ENCODE measurements around the gene EAF1.
"Not testable (repeated sequence)": the region's sequence is repeated elsewhere in the genome, so short reads cannot be mapped to it uniquely, and the experiment has no call there.

EAF1 gene

DNA sequence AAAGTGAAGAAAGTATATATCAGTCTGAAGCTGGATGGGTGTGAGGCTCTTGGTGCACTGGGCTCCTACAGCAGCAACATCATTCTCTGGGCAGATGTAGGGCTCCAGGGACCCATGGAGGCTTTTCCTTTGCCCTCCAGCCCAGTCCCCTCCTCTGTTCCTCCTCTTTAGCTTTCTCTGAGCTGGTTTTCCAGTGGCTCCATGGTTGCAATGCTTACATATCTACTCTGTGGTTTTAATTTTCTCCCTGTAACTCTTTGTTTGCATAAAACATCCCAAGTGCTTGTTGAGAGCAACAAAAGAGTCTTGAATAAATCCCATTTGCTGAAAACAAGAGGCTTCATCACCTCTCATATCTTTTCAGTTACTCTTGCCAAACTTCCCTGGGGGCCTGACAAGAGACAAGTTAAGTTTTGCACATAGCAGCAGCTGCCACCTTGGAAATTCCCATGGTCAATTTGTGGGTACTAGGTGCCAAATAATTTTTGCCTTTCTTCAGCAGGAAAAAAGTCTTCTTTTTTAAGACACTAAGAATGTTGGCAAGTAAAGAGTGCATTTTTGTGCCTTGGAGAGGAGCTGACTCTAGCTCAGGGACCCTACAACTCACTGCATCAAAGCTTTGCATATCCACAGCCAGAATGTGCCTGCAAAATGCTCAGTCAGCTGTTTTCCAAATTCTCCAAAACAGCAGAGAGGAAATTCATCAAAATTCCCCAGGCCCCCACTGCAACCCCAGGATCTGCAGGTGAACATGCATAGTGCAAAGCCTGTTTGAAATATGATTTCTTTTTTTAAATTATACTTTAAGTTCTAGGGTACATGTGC is 52.2 kb downstream of the EAF1 start:
- DNase-seq (ENCODE audit: low read depth in 2 of 2): peak in 1 of 2 donors; percentile 29
- TF ChIP-seq, protein P1, sequence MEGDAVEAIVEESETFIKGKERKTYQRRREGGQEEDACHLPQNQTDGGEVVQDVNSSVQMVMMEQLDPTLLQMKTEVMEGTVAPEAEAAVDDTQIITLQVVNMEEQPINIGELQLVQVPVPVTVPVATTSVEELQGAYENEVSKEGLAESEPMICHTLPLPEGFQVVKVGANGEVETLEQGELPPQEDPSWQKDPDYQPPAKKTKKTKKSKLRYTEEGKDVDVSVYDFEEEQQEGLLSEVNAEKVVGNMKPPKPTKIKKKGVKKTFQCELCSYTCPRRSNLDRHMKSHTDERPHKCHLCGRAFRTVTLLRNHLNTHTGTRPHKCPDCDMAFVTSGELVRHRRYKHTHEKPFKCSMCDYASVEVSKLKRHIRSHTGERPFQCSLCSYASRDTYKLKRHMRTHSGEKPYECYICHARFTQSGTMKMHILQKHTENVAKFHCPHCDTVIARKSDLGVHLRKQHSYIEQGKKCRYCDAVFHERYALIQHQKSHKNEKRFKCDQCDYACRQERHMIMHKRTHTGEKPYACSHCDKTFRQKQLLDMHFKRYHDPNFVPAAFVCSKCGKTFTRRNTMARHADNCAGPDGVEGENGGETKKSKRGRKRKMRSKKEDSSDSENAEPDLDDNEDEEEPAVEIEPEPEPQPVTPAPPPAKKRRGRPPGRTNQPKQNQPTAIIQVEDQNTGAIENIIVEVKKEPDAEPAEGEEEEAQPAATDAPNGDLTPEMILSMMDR (IDR thresholded peaks at IDR 0.05; ENCODE audit: low read depth, low read length): no peak

DNA sequence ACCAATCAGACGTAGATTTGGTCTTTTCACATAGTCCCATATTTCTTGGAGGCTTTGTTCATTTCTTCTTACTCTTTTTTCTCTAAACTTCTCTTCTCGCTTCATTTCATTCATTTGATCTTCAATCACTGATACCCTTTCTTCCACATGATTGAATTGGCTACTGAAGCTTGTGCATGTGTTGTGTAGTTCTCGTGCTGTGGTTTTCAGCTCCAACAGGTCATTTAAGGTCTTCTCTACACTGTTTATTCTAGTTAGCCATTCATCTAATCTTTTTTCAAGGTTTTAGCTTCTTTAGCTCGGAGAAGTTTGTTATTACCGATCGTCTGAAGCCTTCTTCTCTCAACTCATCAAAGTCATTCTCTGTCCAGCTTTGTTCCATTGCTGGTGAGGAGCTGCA is 57.2 kb downstream of the EAF1 start:
- H3K4me3 ChIP-seq (replicated peaks in 1 of 2; ENCODE audit: low read depth in 2 of 2, low read length in 2 of 2); DNase-seq (ENCODE audit: low read depth in 2 of 2): not testable (repeated sequence)

More for the DNA sequence above, 52.2 kb downstream of the EAF1 start:
- H3K4me3 ChIP-seq (replicated peaks in 1 of 2; ENCODE audit: low read depth in 2 of 2, low read length in 2 of 2): no peak overlapping the region

DNA sequence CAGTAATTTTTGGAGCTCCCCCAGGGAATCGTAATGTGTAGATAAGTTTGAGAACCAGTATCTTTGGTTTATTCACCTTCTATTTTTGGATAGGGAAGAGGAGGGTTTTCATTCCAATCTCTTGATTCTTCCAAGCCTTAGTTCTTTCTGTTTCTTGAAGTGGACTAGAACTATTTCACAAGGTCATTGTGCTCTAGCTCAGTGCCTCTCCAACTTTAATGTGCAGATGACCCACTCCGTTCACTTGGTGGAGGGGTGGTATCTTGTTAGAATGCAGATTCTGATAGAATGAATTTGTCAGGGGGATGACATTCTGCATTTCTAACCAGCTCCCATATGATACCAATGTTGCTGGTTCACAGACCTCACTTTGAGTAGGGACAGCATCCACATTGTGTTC is 58.6 kb downstream of the EAF1 start:
- TF ChIP-seq, protein P1 (IDR thresholded peaks at IDR 0.05; ENCODE audit: low read depth, low read length): no peak
- DNase-seq (ENCODE audit: low read depth in 2 of 2): no peak
- no peak overlapping the region for H3K4me3 ChIP-seq (replicated peaks in 1 of 2; ENCODE audit: low read depth in 2 of 2, low read length in 2 of 2)

DNA sequence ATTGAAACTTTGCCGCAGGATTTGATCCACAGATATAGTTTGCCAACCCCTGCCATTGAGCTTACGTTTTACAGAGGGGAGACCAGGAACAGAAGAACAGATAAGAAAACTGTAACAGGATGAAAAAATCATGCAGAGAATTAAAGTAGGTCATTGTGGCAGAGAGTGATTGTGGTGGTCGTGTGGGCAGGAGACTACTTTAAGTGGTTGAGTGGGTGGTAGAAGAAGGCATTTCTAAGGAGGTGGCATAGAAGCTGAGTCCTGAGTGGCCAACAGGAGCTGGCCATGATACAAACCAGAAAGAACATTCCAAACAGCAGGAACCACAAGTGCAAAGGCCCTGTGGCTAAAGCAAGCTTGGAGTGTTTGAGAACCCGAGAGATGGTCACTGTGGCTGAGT is 59.6 kb downstream of the EAF1 start:
- DNase-seq (ENCODE audit: low read depth in 2 of 2): no peak
- TF ChIP-seq, protein P1 (IDR thresholded peaks at IDR 0.05; ENCODE audit: low read depth, low read length): no peak
- H3K4me3 ChIP-seq (replicated peaks in 1 of 2; ENCODE audit: low read depth in 2 of 2, low read length in 2 of 2): no peak overlapping the region

DNA sequence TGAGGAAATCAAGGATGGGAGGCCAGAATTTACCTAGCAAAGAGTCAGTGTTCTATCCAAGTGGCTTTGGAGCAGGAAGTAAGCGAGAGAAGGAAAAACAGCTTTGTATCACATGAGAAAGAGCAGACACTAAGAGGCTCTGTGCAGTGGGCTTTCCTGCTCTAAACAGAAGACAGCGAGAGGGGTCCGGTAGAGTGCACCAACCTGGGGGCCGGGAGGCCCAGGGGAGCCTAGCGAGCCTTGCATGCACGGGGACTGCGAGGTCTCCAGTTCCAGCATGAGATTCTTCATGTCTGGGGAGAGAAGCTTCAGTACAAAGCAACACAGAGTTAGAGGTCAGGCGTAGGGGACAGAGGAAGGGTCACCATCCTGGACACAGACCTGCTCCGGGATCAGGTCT is 60.6 kb downstream of the EAF1 start:
- H3K4me3 ChIP-seq (replicated peaks in 1 of 2; ENCODE audit: low read depth in 2 of 2, low read length in 2 of 2): no peak overlapping the region
- TF ChIP-seq, protein P1 (IDR thresholded peaks at IDR 0.05; ENCODE audit: low read depth, low read length): no peak
- DNase-seq (ENCODE audit: low read depth in 2 of 2): no peak

DNA sequence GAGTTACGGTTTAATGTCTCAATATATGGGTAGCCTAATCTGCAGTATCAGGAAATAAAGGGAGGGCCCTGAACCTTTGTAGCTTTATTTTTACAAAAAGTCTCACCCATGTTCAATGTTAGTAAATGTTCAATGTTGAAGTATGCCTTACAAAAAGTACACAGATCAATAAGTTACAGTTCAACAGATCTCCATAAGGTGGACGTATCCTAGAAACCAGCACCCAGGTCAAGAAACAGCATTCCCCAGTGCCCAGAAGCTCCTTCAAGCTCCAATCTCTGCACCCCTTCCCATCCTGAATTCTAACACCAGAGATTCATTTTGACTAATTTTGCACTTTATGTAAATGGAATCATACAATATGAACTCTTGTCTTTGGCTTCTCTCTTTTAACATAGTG is 62.8 kb downstream of the EAF1 start:
- no peak overlapping the region for H3K4me3 ChIP-seq (replicated peaks in 1 of 2; ENCODE audit: low read depth in 2 of 2, low read length in 2 of 2)
- TF ChIP-seq, protein P1 (IDR thresholded peaks at IDR 0.05; ENCODE audit: low read depth, low read length): no peak
- no peak for DNase-seq (ENCODE audit: low read depth in 2 of 2)

DNA sequence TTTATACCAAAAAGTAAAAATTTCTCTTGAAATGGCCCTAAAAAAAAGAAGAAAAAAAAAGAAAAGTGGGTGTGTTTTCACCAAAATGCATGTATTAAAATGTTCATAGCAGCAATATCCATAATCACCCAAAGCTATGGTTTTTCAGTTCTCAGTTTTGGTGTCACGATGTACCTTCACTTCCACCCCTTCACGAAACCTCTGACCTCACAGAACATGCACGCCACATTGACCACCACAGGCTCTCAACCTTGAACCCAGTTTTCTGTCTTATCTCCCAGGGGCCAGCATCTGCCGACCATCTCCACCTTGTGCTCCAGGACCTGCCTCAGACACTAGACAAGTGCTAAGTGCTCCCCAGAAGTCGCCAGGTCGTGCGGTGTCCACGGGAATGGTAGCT is 63.7 kb downstream of the EAF1 start:
- DNase-seq (ENCODE audit: low read depth in 2 of 2): no peak
- TF ChIP-seq, protein P1 (IDR thresholded peaks at IDR 0.05; ENCODE audit: low read depth, low read length): no peak
- no peak overlapping the region for H3K4me3 ChIP-seq (replicated peaks in 1 of 2; ENCODE audit: low read depth in 2 of 2, low read length in 2 of 2)

Measured in cardiac fibroblast (primary cell).